SU-DHL-6 (cell line): ENCODE results near the gene TMED10.

ENCODE experiments used
- CTCF ChIP-seq: fragments of 200-600 bp; sonication (generic); IDR thresholded peaks from one replicate; pipeline ENCODE4 v1.5.1; 2017; ENCODE audit warnings: antibody characterized with exemption, mild to moderate bottlenecking, low read length, moderate library complexity; ENCODE audit not compliant: insufficient read depth, poor library complexity, severe bottlenecking
- EZH2phosphoT487 ChIP-seq: fragments of 200-600 bp; sonication (generic), shearing (Covaris generic); conservative IDR thresholded peaks from 2 replicates; pipeline ENCODE4 v1.6.1; 2018; ENCODE audit warnings: mild to moderate bottlenecking, antibody characterized with exemption, low read length, moderate library complexity, mixed read lengths

- TF ChIP-seq EZH2phosphoT487: no peak
- no peak for TF ChIP-seq CTCF
Observed at GRCh38 chr14:75196064-75196463, 19.7 kb upstream of the TMED10 start.
